Midbrain (tissue), 1 donor: ENCODE measurements around the gene MAP3K4.

Source experiments
- DNase-seq: peaks from one replicate; lab custom pipeline; 2025; lab: John Stamatoyannopoulos, UW

The MAP3K4 gene

GRCh38 chr6:161041274-161041673 lies 49.7 kb downstream of the MAP3K4 start:
- no peak for DNase-seq

GRCh38 chr6:161044335-161044734 lies 52.8 kb downstream of the MAP3K4 start:
- no peak for DNase-seq

- no peak for DNase-seq
Observed at GRCh38 chr6:161048641-161049040, 57.1 kb downstream of the MAP3K4 start.

GRCh38 chr6:161050134-161050765 lies 58.7 kb downstream of the MAP3K4 start:
- DNase-seq, result no peak

- DNase-seq, result no peak
Observed at GRCh38 chr6:161053103-161053502, 61.5 kb downstream of the MAP3K4 start.

- no peak for DNase-seq
Observed at GRCh38 chr6:161054876-161055275, 63.3 kb downstream of the MAP3K4 start.

GRCh38 chr6:161056451-161056850 lies 64.9 kb downstream of the MAP3K4 start:
- no peak for DNase-seq

GRCh38 chr6:161057103-161058091 lies 65.8 kb downstream of the MAP3K4 start:
- DNase-seq, result no peak

GRCh38 chr6:161058741-161059140 lies 67.2 kb downstream of the MAP3K4 start:
- DNase-seq, result no peak

GRCh38 chr6:161061576-161061975 lies 70.0 kb downstream of the MAP3K4 start:
- DNase-seq, result no peak

GRCh38 chr6:161064915-161065314 lies 73.3 kb downstream of the MAP3K4 start:
- DNase-seq, result no peak

GRCh38 chr6:161066511-161066910 lies 74.9 kb downstream of the MAP3K4 start:
- DNase-seq, result no peak

GRCh38 chr6:161067749-161068148 lies 76.2 kb downstream of the MAP3K4 start:
- DNase-seq, result no peak

GRCh38 chr6:161068321-161068741 lies 76.8 kb downstream of the MAP3K4 start:
- DNase-seq, result no peak

- DNase-seq, result no peak
Observed at GRCh38 chr6:161073930-161074329, 82.4 kb downstream of the MAP3K4 start.

- DNase-seq, result no peak
Observed at GRCh38 chr6:161074496-161075121, 83.0 kb downstream of the MAP3K4 start.

- no peak for DNase-seq
Observed at GRCh38 chr6:161076181-161076677, 84.7 kb downstream of the MAP3K4 start.

- no peak for DNase-seq
Observed at GRCh38 chr6:161079566-161080262, 88.1 kb downstream of the MAP3K4 start.

- no peak for DNase-seq
Observed at GRCh38 chr6:161080263-161080970, 88.8 kb downstream of the MAP3K4 start.

- no peak for DNase-seq
Observed at GRCh38 chr6:161082215-161082614, 90.6 kb downstream of the MAP3K4 start.

GRCh38 chr6:161085246-161085645 lies 93.7 kb downstream of the MAP3K4 start:
- no peak for DNase-seq
